Measurements from ENCODE around the gene KRT6A.

KRT6A gene

GRCh38 chr12:52493172-52493571 is at the start of gene KRT6A:
Gene KRT6A (minus strand): TSS chr12:52493257. CDS start chr12:52493188, 69 bp downstream.
- DNase-seq (ENCODE audit: low read depth), result no peak
- no peak within 1 kb of the TSS for H3K4me3 ChIP-seq (ENCODE audit: low read length)
- TF ChIP-seq CTCF (conservative IDR thresholded peaks at IDR 0.05; ENCODE audit: low read depth, low read length), result no peak

- no peak for DNase-seq (ENCODE audit: low read depth)
- TF ChIP-seq CTCF (conservative IDR thresholded peaks at IDR 0.05; ENCODE audit: low read depth, low read length), result no peak
- H3K4me3 ChIP-seq (ENCODE audit: low read length), result no peak overlapping the region
These were observed 49.1 kb upstream of the KRT6A start for GRCh38 chr12:52542157-52542556.

GRCh38 chr12:52541709-52542108 is 48.7 kb upstream of the KRT6A start:
- no peak overlapping the region for H3K4me3 ChIP-seq (ENCODE audit: low read length)
- TF ChIP-seq CTCF (conservative IDR thresholded peaks at IDR 0.05; ENCODE audit: low read depth, low read length), result no peak
- DNase-seq (ENCODE audit: low read depth), result no peak

GRCh38 chr12:52540531-52540930 is 47.5 kb upstream of the KRT6A start:
- TF ChIP-seq CTCF (conservative IDR thresholded peaks at IDR 0.05; ENCODE audit: low read depth, low read length), result no peak
- no peak for DNase-seq (ENCODE audit: low read depth)
- H3K4me3 ChIP-seq (ENCODE audit: low read length), result no peak overlapping the region

GRCh38 chr12:52539821-52540173 is 46.7 kb upstream of the KRT6A start:
- no peak for TF ChIP-seq CTCF (conservative IDR thresholded peaks at IDR 0.05; ENCODE audit: low read depth, low read length)
- no peak overlapping the region for H3K4me3 ChIP-seq (ENCODE audit: low read length)
- DNase-seq (ENCODE audit: low read depth), result no peak

GRCh38 chr12:52539083-52539820 is 46.2 kb upstream of the KRT6A start:
- TF ChIP-seq CTCF (conservative IDR thresholded peaks at IDR 0.05; ENCODE audit: low read depth, low read length), result no peak
- no peak for DNase-seq (ENCODE audit: low read depth)
- H3K4me3 ChIP-seq (ENCODE audit: low read length), result no peak overlapping the region

- no peak for TF ChIP-seq CTCF (conservative IDR thresholded peaks at IDR 0.05; ENCODE audit: low read depth, low read length)
- no peak for DNase-seq (ENCODE audit: low read depth)
These were observed 44.0 kb upstream of the KRT6A start for GRCh38 chr12:52537101-52537500.

More at GRCh38 chr12:52537101-52537500, 44.0 kb upstream of the KRT6A start:
- H3K4me3 ChIP-seq (ENCODE audit: low read length), result no peak overlapping the region

Measured in retinal pigment epithelial cell (primary cell).